SK-N-MC (cell line): ENCODE data around the gene DICER1.

Experiments used
- EZH2 ChIP-seq: fragments of 200-600 bp; sonication (generic); IDR thresholded peaks from one replicate; pipeline ENCODE4 v1.6.1; 2017; ENCODE audit warnings: antibody characterized with exemption
- POLR2AphosphoS5 ChIP-seq: IDR thresholded peaks from 2 replicates; pipeline ENCODE4 v1.6.1; 2012; ENCODE audit warnings: mild to moderate bottlenecking, low read depth, low read length, borderline replicate concordance

GRCh38 chr14:95122621-95122945 lies 34.7 kb downstream of the DICER1 start:
- TF ChIP-seq POLR2AphosphoS5, result no peak
- no peak for TF ChIP-seq EZH2
